Measurements from ENCODE around the gene ATF6.

ATF6 gene

DNA sequence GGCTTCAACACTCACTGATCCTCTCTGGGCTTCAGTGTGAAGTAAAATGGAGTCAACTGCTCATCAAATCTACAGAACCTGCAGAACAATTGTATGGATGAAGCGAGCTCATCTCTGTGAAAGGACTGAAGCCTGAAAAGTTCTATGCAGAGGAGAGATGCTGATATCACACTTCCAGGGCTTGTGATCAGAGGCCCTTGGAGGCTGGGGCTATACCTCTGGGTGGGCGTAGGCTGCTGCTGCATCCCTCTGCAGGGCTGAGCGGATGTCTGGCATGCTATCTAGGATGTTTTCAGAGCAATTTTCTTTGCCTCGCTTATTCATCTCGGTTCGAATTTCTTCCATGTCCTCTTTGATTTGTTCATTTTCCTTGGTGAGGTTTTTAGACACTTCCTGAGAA is 240.0 kb downstream of the ATF6 start:
- no peak for DNase-seq

GRCh38 chr1:162007466-162007865 is 241.3 kb downstream of the ATF6 start:
- DNase-seq = no peak

DNA sequence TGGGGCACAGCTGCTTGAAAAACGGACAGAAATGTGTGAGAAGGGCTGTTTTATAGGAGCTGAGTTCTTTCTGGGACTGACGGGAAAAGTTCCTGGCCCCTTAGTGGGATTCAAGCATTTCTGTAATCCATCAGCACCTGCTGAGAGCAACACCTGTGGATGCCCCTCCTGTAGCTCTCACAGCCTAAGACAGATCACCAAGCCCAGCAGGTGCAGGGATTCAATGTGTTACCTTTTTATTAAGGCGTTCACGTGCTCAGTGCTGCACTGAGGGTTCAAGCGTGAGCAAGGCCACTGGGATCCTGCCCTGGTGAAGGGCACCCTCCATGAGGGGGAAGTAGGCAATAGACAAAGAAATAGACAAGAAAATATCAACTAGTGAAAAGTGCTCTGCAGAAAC is 242.7 kb downstream of the ATF6 start:
- no peak for DNase-seq

- no peak for DNase-seq
Measured at GRCh38 chr1:162009501-162010174, 243.5 kb downstream of the ATF6 start.

DNA sequence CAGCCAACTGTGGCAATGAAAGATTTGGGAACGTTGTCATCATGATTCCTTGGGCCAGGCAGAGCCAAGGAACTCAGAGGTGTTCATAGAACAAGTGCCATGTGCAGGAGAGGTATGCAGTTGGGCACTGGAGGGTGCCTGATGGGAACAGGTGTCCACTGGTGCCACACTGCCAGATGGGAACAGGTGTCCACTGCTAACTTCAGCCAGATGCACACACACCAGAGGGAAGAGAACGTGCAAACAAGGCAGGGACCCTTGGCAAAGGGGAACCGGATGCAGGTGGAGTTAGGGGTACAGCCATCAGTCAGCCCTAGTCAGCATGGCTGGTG is 244.0 kb downstream of the ATF6 start:
- no peak for DNase-seq

DNA sequence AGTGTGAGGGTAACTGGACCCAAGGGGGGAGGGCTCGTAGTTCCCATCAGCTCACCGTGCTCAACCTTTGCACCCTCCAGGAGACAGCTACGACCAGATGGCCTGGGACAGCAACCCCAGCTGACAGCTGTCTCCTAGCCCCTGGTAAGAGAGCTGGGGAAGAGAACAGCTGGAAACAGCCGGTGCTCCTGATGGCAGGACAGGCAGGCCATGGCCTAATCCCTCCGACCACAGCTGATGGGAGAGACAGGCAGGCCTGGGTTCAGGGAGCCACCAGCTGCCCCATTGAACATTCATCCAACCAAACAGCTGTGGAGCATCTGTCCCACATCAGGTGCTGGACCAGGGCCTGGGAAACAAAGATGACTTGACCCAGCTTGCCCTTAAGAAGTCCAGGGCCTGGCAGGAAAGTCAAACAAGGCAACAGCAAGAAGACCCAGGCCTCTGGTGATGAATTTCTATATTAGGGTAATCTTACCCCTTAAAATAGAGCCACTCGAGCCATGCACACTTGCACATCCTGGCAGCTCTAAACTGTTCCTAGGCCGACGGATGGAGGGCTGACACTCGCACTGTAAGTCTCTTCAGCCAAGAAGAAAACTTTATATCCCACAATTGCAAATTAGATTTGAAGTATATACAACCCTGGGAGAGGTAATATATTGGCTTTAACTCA is 245.4 kb downstream of the ATF6 start:
- DNase-seq = no peak

DNA sequence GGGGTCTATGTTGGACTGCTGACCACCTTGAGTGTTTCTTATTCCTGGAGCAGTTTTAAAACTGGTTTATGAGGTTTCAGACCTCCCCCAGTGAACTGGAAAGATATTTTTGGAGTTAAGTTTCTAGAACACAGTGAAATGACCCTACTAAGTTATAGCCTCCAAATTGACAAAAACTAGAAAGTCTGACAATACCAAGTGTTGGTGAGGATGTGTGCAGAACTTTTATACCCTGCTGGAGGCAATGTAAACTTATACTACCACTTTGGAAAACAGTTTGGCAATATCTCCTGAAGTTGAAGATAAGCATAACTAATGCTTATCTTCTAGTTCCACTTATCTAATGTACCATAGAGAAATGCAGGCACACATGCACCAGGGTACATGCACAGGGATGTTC is 247.2 kb downstream of the ATF6 start:
- no peak for DNase-seq
